AG04450 (cell line): ENCODE measurements around the gene IL25. TPM values are rescaled to one million over a fixed set of nuclear protein-coding genes. Genes with fewer than 3 reads are reported as not detected.

Experiments
- CTCF ChIA-PET: fragments of 300-600, 350-600 bp; formaldehyde crosslinking; extraction: SDS; loops from one replicate; lab custom pipeline; 2022; ENCODE audit warnings: antibody characterized with exemption, inconsistent platforms; lab: Charles Lee
- POLR2A ChIA-PET: fragments of 350-600 bp; formaldehyde crosslinking; extraction: SDS; loops from one replicate; lab custom pipeline; 2021; ENCODE audit warnings: antibody characterized with exemption, inconsistent platforms; lab: Yijun Ruan, JAX
- DNase-seq: peaks from one replicate; pipeline ENCODE4 v3.0.0-alpha.2; 2011; ENCODE audit warnings: low read depth, low spot score
- H3K27ac ChIP-seq: one replicate; pipeline ENCODE4 v1.5.1; 2012; ENCODE audit warnings: low read depth, low read length, control low read depth
- H3K27me3 ChIP-seq: one replicate; pipeline ENCODE4 v1.6.0; 2012; ENCODE audit warnings: low read length; ENCODE audit not compliant: control insufficient read depth, insufficient read depth
- H3K4me3 ChIP-seq: 2 replicates; pipeline ENCODE4 v1.5.1; 2011; ENCODE audit warnings: mild to moderate bottlenecking, low read depth, low read length, control low read depth
- H3K9me3 ChIP-seq: 2 replicates; pipeline ENCODE4 v1.5.1; 2012; ENCODE audit warnings: low read length; ENCODE audit not compliant: control insufficient read depth, insufficient read depth
- polyA plus RNA-seq: library from polyadenylated mRNA; depleted of rRNA; stranded (reverse); fragments of >200 nt; gene quantifications from 2 replicates; pipeline ENCODE4 v1.2.3, GENCODE V29; 2011
- TF ChIP-seq, protein P1 (sequence below): IDR thresholded peaks from 2 replicates; pipeline ENCODE4 v1.5.1; 2011; ENCODE audit warnings: low read depth, low read length, control low read depth, inconsistent platforms

IL25 gene
- polyA plus RNA-seq, 1 experiment = not detected

DNA sequence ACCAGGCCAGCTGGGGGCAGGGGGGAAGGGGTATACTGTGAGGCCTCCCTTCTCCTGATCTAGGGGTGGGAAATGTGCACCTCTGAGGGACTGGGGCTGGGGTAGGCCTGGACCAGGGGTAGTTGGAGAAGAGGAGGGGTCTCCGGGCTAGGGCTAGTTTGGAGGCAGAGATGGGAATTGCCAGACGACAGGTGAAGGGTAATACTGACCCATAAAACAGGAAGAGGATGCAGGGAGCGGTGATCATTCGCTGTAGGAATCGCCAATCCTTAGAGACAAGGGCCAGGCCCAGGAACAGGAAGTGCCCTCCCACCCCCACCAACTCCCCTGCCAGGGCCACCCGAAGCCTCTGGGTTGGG, 24.3 kb upstream of the IL25 start:
- Histone ChIP-seq H3K27ac (no peak overlapping the region), H3K4me3 (no peak overlapping the region), H3K27me3 (no peaks in the 10 kb centered on the region), H3K9me3 (no peaks in the 10 kb centered on the region)
- CTCF ChIA-PET = no interaction called here
- TF ChIP-seq, protein P1, sequence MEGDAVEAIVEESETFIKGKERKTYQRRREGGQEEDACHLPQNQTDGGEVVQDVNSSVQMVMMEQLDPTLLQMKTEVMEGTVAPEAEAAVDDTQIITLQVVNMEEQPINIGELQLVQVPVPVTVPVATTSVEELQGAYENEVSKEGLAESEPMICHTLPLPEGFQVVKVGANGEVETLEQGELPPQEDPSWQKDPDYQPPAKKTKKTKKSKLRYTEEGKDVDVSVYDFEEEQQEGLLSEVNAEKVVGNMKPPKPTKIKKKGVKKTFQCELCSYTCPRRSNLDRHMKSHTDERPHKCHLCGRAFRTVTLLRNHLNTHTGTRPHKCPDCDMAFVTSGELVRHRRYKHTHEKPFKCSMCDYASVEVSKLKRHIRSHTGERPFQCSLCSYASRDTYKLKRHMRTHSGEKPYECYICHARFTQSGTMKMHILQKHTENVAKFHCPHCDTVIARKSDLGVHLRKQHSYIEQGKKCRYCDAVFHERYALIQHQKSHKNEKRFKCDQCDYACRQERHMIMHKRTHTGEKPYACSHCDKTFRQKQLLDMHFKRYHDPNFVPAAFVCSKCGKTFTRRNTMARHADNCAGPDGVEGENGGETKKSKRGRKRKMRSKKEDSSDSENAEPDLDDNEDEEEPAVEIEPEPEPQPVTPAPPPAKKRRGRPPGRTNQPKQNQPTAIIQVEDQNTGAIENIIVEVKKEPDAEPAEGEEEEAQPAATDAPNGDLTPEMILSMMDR = no peak
- POLR2A ChIA-PET = no interaction called here
- no peak for DNase-seq

DNA sequence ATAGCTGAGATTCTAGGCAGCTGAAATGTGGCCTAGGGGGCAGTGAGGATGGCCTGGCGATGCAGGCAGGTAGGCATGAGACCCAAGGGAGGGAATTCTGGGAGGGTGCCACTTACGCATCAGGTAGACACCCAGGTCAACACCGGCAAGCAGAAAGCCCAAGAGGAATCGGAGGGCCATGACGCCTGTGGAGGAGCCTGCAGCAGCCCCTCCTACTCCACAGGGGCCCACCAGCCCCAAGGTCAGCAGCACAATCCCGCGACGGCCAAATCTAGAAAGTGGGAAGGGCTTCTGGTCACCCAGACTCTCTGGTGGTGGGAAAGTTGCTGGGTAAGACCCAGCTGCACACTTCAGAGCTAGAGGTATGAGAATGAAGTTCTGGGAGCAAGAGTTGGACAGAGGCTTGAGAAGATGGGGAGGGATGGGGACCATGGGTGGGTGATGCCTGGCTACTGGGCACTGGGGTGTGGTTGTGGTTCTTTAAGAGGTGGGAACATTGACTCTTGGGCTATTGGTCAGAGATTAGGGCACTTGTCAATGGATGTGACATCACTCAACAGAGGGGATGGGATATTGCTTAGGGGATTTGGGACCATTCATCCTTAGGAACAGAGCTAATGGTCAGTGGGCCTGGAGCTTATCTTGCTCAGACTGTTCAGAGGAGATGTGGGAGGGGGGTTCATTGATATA, 23.3 kb upstream of the IL25 start:
- Histone ChIP-seq H3K9me3 (no peaks in the 10 kb centered on the region), H3K27me3 (no peaks in the 10 kb centered on the region), H3K4me3 (no peak overlapping the region), H3K27ac (no peak overlapping the region)
- POLR2A ChIA-PET = no interaction called here
- TF ChIP-seq, protein P1 = no peak
- CTCF ChIA-PET = interaction anchor here (1.2 kb wide), 1 partner anchor 30 kb away, joined by 3 read pairs; no protein-coding TSS in a partner anchor
- no peak for DNase-seq

DNA sequence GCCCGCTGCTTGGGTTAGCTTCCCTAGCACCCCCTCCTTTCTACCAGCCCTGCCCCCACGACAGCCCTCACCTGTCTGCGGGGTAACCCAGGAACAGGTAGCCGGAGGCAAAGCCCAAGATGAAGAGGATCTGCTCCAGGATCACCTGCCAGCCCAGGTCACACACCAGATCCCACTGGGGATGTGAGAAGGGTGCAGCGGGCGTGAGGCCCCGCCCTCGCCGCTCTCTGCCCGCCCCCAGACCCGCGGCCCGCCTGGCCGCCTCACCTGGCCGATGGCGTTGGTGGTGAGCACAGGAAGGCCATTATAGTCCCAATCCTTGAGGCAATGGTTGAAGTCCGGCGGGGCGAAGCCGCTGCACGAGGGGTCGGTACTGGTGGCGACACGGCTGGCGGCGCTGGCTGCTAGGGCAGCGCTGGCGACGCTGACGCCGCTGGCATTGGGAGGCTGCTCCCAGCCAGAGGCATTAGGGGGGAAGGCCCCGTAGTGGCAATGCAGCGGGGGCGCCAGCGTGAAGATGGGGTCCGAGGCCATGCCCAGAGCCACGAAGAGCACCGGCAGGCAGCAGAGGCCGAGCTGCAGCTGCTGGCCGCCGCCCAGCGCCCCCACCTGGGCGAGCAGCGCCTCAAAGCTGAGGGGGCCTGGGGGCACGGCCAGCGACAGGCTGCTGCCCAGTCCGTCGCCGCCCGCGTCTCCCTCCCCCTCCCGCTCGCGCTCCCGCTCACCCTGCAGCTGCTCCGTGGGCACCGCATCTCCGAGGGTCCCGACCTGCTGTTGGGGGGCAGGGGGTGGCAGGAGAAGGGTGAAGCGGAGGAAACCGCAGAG, 20.7 kb upstream of the IL25 start:
- peak overlapping the region; percentile 86 for H3K4me3 ChIP-seq
- no peaks in the 10 kb centered on the region for H3K27me3 ChIP-seq
- no peak for DNase-seq
- H3K9me3 ChIP-seq = no peaks in the 10 kb centered on the region
- POLR2A ChIA-PET = interaction anchor here (0.5 to 2.2 kb wide), 10 partner anchors 10 to 478 kb away, joined by 3 to 10 read pairs (median 5); partner anchors contain the start of gene PABPN1
- no peak overlapping the region for H3K27ac ChIP-seq
- CTCF ChIA-PET = interaction anchor here (0.6 to 3.7 kb wide), 7 partner anchors 24 to 239 kb away, joined by 3 to 12 read pairs (median 4); partner anchors contain the start of gene PABPN1
- TF ChIP-seq, protein P1 = no peak

DNA sequence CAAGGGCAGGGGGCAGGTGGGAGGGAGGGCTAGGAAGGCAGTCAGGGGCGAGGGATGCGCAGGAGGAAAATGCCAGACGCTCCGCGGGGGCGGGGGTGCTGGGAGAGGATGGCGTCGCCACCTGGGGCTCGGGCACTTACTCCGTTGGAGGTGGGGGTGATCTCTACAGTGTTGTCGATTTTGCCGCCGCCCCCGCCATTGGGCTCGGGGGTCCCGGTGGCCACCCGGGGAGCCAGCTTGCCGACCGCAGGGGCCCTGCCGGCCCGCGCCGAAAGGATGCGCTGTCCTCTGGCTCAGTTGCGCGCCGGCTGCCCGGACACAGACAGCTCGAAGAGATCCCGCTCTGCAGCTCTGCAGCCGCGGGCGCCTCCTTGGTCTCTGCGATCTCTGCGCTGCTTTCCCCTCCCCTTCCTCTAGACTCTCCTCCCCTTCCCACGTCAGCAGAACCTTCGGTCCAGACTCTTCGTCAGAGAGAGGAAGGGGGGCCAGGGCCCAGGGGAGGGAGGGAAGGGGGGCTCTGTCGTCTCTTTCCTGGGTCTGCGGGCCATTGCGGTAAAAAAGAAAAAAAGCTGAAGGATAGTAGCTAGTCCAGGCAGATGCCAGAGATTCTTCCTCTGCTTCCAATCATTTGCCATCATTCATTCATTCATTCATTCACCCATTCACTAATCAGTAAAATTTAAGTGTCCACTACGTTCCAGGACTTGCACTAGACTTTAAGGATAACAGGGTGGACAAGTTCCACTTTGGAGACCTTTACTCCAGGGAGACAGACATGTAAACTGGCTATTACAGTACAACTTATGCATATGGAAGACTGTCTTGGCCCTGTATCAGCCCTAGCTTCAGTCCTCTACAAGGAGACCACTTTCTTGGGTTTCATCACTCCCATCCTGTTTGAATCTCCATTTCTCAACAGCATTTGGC, 19.8 kb upstream of the IL25 start, which contains the start of gene SLC22A17:
SLC22A17 (minus strand) TSS at position 382 of the 927 bp plus-strand sequence.
- no peaks in the 10 kb centered on the region for H3K9me3 ChIP-seq
- ChIA-PET CTCF (interaction anchor here (0.6 to 3.7 kb wide), 7 partner anchors 25 to 240 kb away, joined by 3 to 12 read pairs (median 4); partner anchors contain the start of gene PABPN1), POLR2A (interaction anchor here (0.6 to 2.2 kb wide), 9 partner anchors 9 to 635 kb away, joined by 3 to 10 read pairs (median 5); partner anchors contain the start of gene PABPN1)
- TF ChIP-seq, protein P1 = peak; percentile 12
- H3K4me3 ChIP-seq = peak within 1 kb of the TSS; percentile 86
- no peaks in the 10 kb centered on the region for H3K27me3 ChIP-seq
- peak; percentile 81 for DNase-seq
- H3K27ac ChIP-seq = peak within 1 kb of the TSS; percentile 70
